DND-41 (cell line): Measurements from ENCODE around the gene SPATC1L.

Experiments
- ATAC-seq: fragments of 200-7000 bp; cut with Tn5 transposase; 3 replicates; pipeline ENCODE4 v1.9.1; 2021; ENCODE audit warnings: low read depth; ENCODE audit not compliant: insufficient read depth
- DNase-seq: peaks from one replicate; pipeline ENCODE4 v3.0.0-alpha.2; 2020
- H2AFZ ChIP-seq: 2 replicates; pipeline ENCODE4 v1.6.0; 2012; ENCODE audit warnings: low read depth, low read length
- H3K27ac ChIP-seq: 2 replicates; pipeline ENCODE4 v1.5.1; 2012; ENCODE audit warnings: low read length, inconsistent platforms
- H3K27me3 ChIP-seq: fragments of 200-600 bp; sonication (generic); 2 replicates; pipeline ENCODE4 v1.6.0; 2012; ENCODE audit warnings: low read length, mild to moderate bottlenecking, inconsistent platforms; ENCODE audit not compliant: insufficient read depth, poor library complexity
- H3K36me3 ChIP-seq: 2 replicates; pipeline ENCODE4 v1.5.1; 2012; ENCODE audit warnings: low read length, inconsistent platforms; ENCODE audit not compliant: insufficient read depth
- H3K4me1 ChIP-seq: 2 replicates; pipeline ENCODE4 v1.5.1; 2012; ENCODE audit warnings: mild to moderate bottlenecking, low read length; ENCODE audit not compliant: insufficient read depth
- H3K4me2 ChIP-seq: 2 replicates; pipeline ENCODE4 v1.6.0; 2012; ENCODE audit warnings: mild to moderate bottlenecking, moderate library complexity, low read length, inconsistent platforms; ENCODE audit not compliant: insufficient read depth
- H3K4me3 ChIP-seq, 2 experiments: fragments of 200-600 bp in 1 of 2; shearing (Covaris generic) in 1 of 2; 2 replicates each; pipeline ENCODE4 v1.5.1; 2012 to 2016; ENCODE audit warnings: inconsistent platforms in 2 of 2, low read length in 2 of 2, mild to moderate bottlenecking in 2 of 2, low read depth in 1 of 2, moderate library complexity in 1 of 2
- H3K79me2 ChIP-seq: 2 replicates; pipeline ENCODE4 v1.6.0; 2012; ENCODE audit warnings: low read length, inconsistent platforms; ENCODE audit not compliant: insufficient read depth
- H3K9ac ChIP-seq: 2 replicates; pipeline ENCODE4 v1.6.0; 2012; ENCODE audit warnings: low read depth, mild to moderate bottlenecking, inconsistent platforms, low read length, moderate library complexity
- H3K9me3 ChIP-seq: 2 replicates; pipeline ENCODE4 v1.5.1; 2012; ENCODE audit warnings: low read length, moderate library complexity, mild to moderate bottlenecking, inconsistent platforms; ENCODE audit not compliant: insufficient read depth, severe bottlenecking
- H4K20me1 ChIP-seq: 2 replicates; pipeline ENCODE4 v1.6.0; 2012; ENCODE audit warnings: low read length; ENCODE audit not compliant: insufficient read depth
- CTCF ChIP-seq: IDR thresholded peaks from 2 replicates; pipeline ENCODE4 v1.5.1; 2012; ENCODE audit warnings: borderline replicate concordance, low read length, moderate library complexity, mild to moderate bottlenecking; ENCODE audit not compliant: poor library complexity, severe bottlenecking; ENCODE audit errors: extremely low read depth
- EZH2 ChIP-seq: IDR thresholded peaks from 3 replicates; pipeline ENCODE4 v1.6.1; 2012; ENCODE audit warnings: borderline replicate concordance, low read depth, mild to moderate bottlenecking, moderate library complexity, low read length, inconsistent platforms; ENCODE audit not compliant: severe bottlenecking

SPATC1L gene

GRCh38 chr21:46205766-46206162, 21.5 kb upstream of the SPATC1L start:
- Histone ChIP-seq H3K27ac (no peak overlapping the region), H3K4me1 (no peaks in the 10 kb centered on the region), H3K9ac (no peak overlapping the region), H3K79me2 (no peaks in the 10 kb centered on the region), H3K36me3 (peaks cover 73% of the 10 kb centered on the region), H3K9me3 (no peaks in the 10 kb centered on the region), H3K4me2 (no peak overlapping the region), H2AFZ (no peak overlapping the region), H4K20me1 (peaks cover 16% of the 10 kb centered on the region), H3K4me3 (no peak overlapping the region), H3K27me3 (no peaks in the 10 kb centered on the region)
- TF ChIP-seq EZH2 (no peak), CTCF (no peak)
- ATAC-seq: no peak
- no peak for DNase-seq

GRCh38 chr21:46205166-46205565, 20.9 kb upstream of the SPATC1L start:
- ATAC-seq (no peak), DNase-seq (no peak)
- Histone ChIP-seq H3K4me1 (no peaks in the 10 kb centered on the region), H3K27me3 (no peaks in the 10 kb centered on the region), H3K27ac (no peak overlapping the region), H2AFZ (no peak overlapping the region), H3K4me2 (no peak overlapping the region), H3K4me3 (no peak overlapping the region), H4K20me1 (peaks cover 11% of the 10 kb centered on the region), H3K79me2 (no peaks in the 10 kb centered on the region), H3K9me3 (no peaks in the 10 kb centered on the region), H3K36me3 (peaks cover 73% of the 10 kb centered on the region), H3K9ac (no peak overlapping the region)
- TF ChIP-seq CTCF (no peak), EZH2 (no peak)

GRCh38 chr21:46203203-46203600, 18.9 kb upstream of the SPATC1L start:
- Histone ChIP-seq H3K27me3 (no peaks in the 10 kb centered on the region), H3K9ac (no peak overlapping the region), H3K4me2 (no peak overlapping the region), H2AFZ (no peak overlapping the region), H3K36me3 (peaks cover 74% of the 10 kb centered on the region), H3K9me3 (no peaks in the 10 kb centered on the region), H3K4me1 (no peaks in the 10 kb centered on the region), H3K27ac (no peak overlapping the region), H4K20me1 (peaks cover 14% of the 10 kb centered on the region), H3K4me3 (no peak overlapping the region), H3K79me2 (no peaks in the 10 kb centered on the region)
- DNase-seq (no peak), ATAC-seq (no peak)
- TF ChIP-seq EZH2 (no peak), CTCF (no peak)
